Fibroblast of lung (primary cell): ENCODE results near the gene PCK2.

Experiments
- CTCF ChIP-seq, 2 donors: IDR thresholded peaks in 1 of 2; conservative IDR thresholded peaks in 1 of 2; 1 replicate in 1 of 2; 2 replicates in 1 of 2; pipeline ENCODE4 v1.5.1; 2011 to 2012; ENCODE audit warnings: low read length in 2 of 2, control low read depth in 1 of 2, inconsistent platforms in 1 of 2, low read depth in 1 of 2, mild to moderate bottlenecking in 1 of 2
- EZH2 ChIP-seq: IDR thresholded peaks from 2 replicates; pipeline ENCODE4 v1.5.1; 2012; ENCODE audit warnings: low read length, control low read depth, mild to moderate bottlenecking; ENCODE audit errors: missing control alignments

DNA sequence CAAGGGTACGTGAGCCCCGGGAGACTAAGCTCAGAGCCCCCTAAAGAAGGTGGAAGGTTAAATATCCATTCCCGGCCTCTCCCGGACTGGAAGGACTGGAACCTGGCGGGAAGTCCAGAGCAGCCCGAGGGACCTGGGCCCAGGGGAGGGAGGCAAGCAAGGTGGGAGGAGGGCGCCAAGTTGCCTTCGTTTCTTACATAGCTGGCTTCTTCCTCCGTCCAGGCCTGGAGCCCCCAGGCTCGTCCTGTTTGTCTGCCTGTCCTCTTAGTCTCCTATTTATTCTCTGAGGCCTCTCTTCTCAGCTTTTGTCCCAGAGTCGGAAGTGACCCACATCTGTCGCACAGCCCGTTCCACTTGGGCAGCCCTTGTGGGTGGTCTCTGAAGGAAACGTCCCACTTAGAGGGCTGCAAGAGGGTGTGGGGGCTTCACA, 745 bp downstream of the PCK2 start:
- TF ChIP-seq CTCF (conservative IDR thresholded peaks at IDR 0.05 in 1 of 2, IDR thresholded peaks at IDR 0.05 in 1 of 2; ENCODE audit: low read depth in 1 of 2, low read length in 2 of 2) (no peak), EZH2 (no peak)
